ENCODE measurements around the gene CLSTN2. TPM values are rescaled to one million over a fixed set of nuclear protein-coding genes. Genes with fewer than 3 reads are reported as not detected.

Gene CLSTN2
- total RNA-seq, 1 experiment from 2014 or later, result not detected

GRCh38 chr3:140298043-140298442 lies 363.1 kb downstream of the CLSTN2 start:
- intact Hi-C loops (cut with micrococcal nuclease; ENCODE audit: unreplicated experiment), result no loop called here
- no peak overlapping the region for H2AFZ ChIP-seq
- no peak overlapping the region for H3K4me2 ChIP-seq
- no peaks in the 10 kb centered on the region for H3K36me3 ChIP-seq (ENCODE audit: low read depth)
- TF ChIP-seq CTCF (conservative IDR thresholded peaks at IDR 0.05), result no peak
- no peak for TF ChIP-seq EZH2 (IDR thresholded peaks at IDR 0.05; ENCODE audit: low read depth)
- H3K9me2 ChIP-seq (ENCODE audit: insufficient read depth), result no peaks in the 10 kb centered on the region
- no TSS peak for BruUV-seq (replicated peaks)
- H3F3A ChIP-seq (ENCODE audit: insufficient read depth, low read depth), result no peaks in the 10 kb centered on the region
- H3K9me3 ChIP-seq (ENCODE audit: insufficient read depth, low read depth), result no peaks in the 10 kb centered on the region
- no peaks in the 10 kb centered on the region for H3K27me3 ChIP-seq (ENCODE audit: insufficient read depth, low read depth)
- H3K4me3 ChIP-seq, result no peak overlapping the region
- CTCF ChIA-PET, result no interaction called here
- no peak for DNase-seq
- no peak overlapping the region for H3K27ac ChIP-seq
- POLR2A ChIA-PET (ENCODE audit: unreplicated experiment), result no interaction called here
- H3K4me1 ChIP-seq (replicated peaks; ENCODE audit: insufficient read depth), result no peaks in the 10 kb centered on the region
- H3K79me2 ChIP-seq (ENCODE audit: low read depth), result no peaks in the 10 kb centered on the region
- H4K20me1 ChIP-seq (ENCODE audit: insufficient read depth), result no peaks in the 10 kb centered on the region

GRCh38 chr3:140298569-140299070 lies 363.6 kb downstream of the CLSTN2 start:
- intact Hi-C loops (cut with micrococcal nuclease; ENCODE audit: unreplicated experiment), result no loop called here
- no peaks in the 10 kb centered on the region for H3K9me2 ChIP-seq (ENCODE audit: insufficient read depth)
- no peaks in the 10 kb centered on the region for H3F3A ChIP-seq (ENCODE audit: insufficient read depth, low read depth)
- no peaks in the 10 kb centered on the region for H3K36me3 ChIP-seq (ENCODE audit: low read depth)
- ChIA-PET POLR2A (ENCODE audit: unreplicated experiment) (no interaction called here), CTCF (no interaction called here)
- BruUV-seq (replicated peaks), result no TSS peak
- H4K20me1 ChIP-seq (ENCODE audit: insufficient read depth), result no peaks in the 10 kb centered on the region
- TF ChIP-seq EZH2 (IDR thresholded peaks at IDR 0.05; ENCODE audit: low read depth), result no peak
- no peak for TF ChIP-seq CTCF (conservative IDR thresholded peaks at IDR 0.05)
- no peaks in the 10 kb centered on the region for H3K79me2 ChIP-seq (ENCODE audit: low read depth)
- no peaks in the 10 kb centered on the region for H3K27me3 ChIP-seq (ENCODE audit: insufficient read depth, low read depth)
- H2AFZ ChIP-seq, result no peak overlapping the region
- H3K4me3 ChIP-seq, result no peak overlapping the region
- H3K9me3 ChIP-seq (ENCODE audit: insufficient read depth, low read depth), result no peaks in the 10 kb centered on the region
- H3K4me2 ChIP-seq, result no peak overlapping the region
- no peak for DNase-seq
- H3K4me1 ChIP-seq (replicated peaks; ENCODE audit: insufficient read depth), result no peaks in the 10 kb centered on the region
- H3K27ac ChIP-seq, result no peak overlapping the region

- CTCF ChIA-PET, result no interaction called here
Observed at GRCh38 chr3:140303875-140304274, 368.9 kb downstream of the CLSTN2 start.

More at GRCh38 chr3:140303875-140304274, 368.9 kb downstream of the CLSTN2 start:
- DNase-seq, result no peak
- POLR2A ChIA-PET (ENCODE audit: unreplicated experiment), result no interaction called here
- no peaks in the 10 kb centered on the region for H3K36me3 ChIP-seq (ENCODE audit: low read depth)
- H2AFZ ChIP-seq, result no peak overlapping the region
- intact Hi-C loops (cut with micrococcal nuclease; ENCODE audit: unreplicated experiment), result no loop called here
- no peak overlapping the region for H3K27ac ChIP-seq
- no peak overlapping the region for H3K4me3 ChIP-seq
- no peak overlapping the region for H3K4me2 ChIP-seq
- no peaks in the 10 kb centered on the region for H3K9me2 ChIP-seq (ENCODE audit: insufficient read depth)
- H3K27me3 ChIP-seq (ENCODE audit: insufficient read depth, low read depth), result no peaks in the 10 kb centered on the region
- no peaks in the 10 kb centered on the region for H3F3A ChIP-seq (ENCODE audit: insufficient read depth, low read depth)
- no TSS peak for BruUV-seq (replicated peaks)
- no peaks in the 10 kb centered on the region for H3K9me3 ChIP-seq (ENCODE audit: insufficient read depth, low read depth)
- H4K20me1 ChIP-seq (ENCODE audit: insufficient read depth), result no peaks in the 10 kb centered on the region
- H3K4me1 ChIP-seq (replicated peaks; ENCODE audit: insufficient read depth), result no peaks in the 10 kb centered on the region
- no peaks in the 10 kb centered on the region for H3K79me2 ChIP-seq (ENCODE audit: low read depth)
- TF ChIP-seq EZH2 (IDR thresholded peaks at IDR 0.05; ENCODE audit: low read depth) (no peak), CTCF (conservative IDR thresholded peaks at IDR 0.05) (no peak)

All from PC-9 (cell line).